ENCODE measurements around the gene EFHD1. TPM values are rescaled to one million over a fixed set of nuclear protein-coding genes. Genes with fewer than 3 reads are reported as not detected.
A peak's percentile ranks its signal among the peaks of the same experiment; 100 is the strongest.

Gene EFHD1
- total RNA-seq (2014; rRNA removed; shearing (Covaris generic)): 18.7 and 20.7 TPM in 2 replicates

DNA sequence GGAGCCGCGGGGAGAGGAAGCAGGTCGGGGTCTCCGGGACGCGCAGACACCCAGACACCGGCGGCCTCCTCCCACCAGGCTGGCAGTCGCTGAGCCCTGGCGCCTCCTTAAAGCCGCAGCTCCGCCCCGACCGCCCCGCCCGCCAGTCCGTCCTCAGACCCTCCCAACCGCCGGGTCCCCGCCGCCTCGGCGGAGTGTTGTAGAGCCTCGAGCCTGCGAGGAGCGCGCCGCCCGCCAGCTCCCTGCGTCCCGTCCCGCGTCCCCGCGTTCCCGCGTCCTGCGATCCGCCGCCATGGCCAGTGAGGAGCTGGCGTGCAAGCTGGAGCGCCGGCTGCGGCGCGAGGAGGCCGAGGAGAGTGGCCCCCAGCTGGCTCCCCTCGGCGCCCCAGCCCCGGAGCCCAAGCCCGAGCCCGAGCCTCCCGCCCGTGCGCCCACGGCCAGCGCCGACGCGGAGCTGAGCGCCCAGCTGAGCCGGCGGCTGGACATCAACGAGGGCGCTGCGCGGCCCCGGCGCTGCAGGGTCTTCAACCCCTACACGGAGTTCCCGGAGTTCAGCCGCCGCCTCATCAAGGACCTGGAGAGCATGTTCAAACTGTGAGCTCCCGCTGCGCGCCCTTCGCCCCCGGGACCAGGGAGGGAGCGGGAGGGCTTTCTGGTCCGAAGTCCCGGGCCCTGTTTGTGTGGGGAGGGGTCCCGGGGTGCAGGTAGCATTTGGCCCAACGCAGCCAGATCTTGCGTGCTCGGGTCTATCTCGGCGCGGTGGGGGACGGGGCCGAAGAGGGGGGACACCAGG, at the start of gene EFHD1:
TSS of gene EFHD1 (plus strand) at position 192 of the 793 bp plus-strand sequence. CDS start at position 293, 101 bp downstream.
- DNase-seq: peak; percentile 94
- Histone ChIP-seq H3K4me1 (peaks cover 2% of the 10 kb centered on the region; the same call in 1 of the 2 replicates), H3K36me3 (no peaks in the 10 kb centered on the region), H3K27me3 (no peaks in the 10 kb centered on the region), H3K27ac (peak within 1 kb of the TSS; percentile 38), H3K9me3 (replicated peaks) (no peaks in the 10 kb centered on the region), H3K4me3 (peak within 1 kb of the TSS; percentile 73)

DNA sequence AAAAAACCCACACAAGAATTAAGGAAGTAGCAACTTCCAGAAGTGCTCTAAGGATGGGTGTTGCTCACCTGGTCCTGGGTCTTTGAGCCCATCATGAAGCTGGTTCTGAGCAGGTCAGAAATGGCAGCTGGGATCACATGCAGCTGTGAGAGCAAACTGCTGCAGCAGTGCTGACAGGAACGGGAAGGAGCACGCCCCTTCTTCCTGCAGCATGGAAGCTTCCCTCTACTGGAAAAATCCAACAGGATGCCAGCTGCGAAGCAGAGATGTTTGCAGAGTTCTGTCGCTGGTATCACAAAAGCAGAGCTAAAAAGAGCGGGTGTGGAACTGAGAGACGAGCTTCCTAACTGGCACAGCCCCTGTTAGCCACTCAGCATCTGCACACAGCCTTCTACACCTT, 49.2 kb upstream of the EFHD1 start:
- H3K4me3 ChIP-seq: no peak overlapping the region
- no peaks in the 10 kb centered on the region for H3K27me3 ChIP-seq
- no peak overlapping the region for H3K27ac ChIP-seq
- H3K4me1 ChIP-seq: peaks cover 9% of the 10 kb centered on the region
- DNase-seq: no peak
- no peaks in the 10 kb centered on the region for H3K9me3 ChIP-seq (replicated peaks)
- H3K36me3 ChIP-seq: peaks cover 9% of the 10 kb centered on the region; the same call in 1 of the 2 replicates

DNA sequence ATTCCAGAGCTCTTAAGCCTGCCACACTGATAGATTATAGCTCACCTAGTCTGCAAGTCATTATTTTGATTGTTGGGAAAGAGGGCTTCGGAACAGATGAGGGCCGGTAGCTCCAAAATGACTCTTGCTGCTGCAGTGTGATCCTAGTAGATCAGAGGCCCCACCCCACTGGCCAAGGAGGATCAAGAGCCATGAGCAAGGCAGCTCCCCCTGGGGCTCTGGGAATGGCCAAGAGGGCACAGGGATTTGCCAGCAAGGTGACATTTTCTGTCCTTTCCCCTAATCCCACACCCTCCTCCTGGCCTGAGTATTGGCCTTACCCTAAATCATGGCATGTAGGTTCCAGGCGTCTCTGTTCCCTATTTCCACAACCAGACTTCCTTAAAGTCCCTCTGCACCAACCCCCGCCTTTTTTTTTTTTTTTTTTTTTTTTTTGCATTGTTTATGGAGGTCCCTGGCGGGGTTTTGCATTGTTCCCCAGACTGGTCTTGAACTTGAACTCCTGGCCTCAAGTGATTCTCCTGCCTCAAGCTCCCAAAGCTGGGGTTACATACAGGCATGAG, 46.4 kb upstream of the EFHD1 start:
- H3K36me3 ChIP-seq: peaks cover 9% of the 10 kb centered on the region; the same call in 1 of the 2 replicates

DNA sequence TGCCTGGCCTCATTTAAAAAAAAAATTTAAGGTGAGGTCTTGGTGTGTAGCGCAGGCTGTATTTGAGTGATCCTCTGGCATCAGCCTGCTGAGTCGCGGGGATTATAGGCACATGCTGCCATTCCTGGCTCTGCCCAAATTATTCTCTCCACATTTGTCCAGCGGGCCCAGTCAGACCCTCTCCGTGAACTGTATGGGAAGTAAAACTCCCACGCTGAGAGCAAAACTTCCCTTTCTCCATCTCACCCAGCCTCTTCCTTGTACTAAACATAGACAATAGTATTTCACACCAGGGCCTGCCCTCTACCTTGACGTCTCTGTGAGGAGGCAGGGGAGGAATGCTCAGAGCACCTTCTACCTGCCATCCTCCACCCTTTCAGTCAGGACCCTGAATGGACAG, 45.9 kb upstream of the EFHD1 start:
- Histone ChIP-seq H3K27ac (no peak overlapping the region), H3K4me3 (no peak overlapping the region), H3K36me3 (peaks cover 9% of the 10 kb centered on the region; the same call in 1 of the 2 replicates), H3K9me3 (replicated peaks) (no peaks in the 10 kb centered on the region), H3K4me1 (peaks cover 9% of the 10 kb centered on the region), H3K27me3 (no peaks in the 10 kb centered on the region)
- no peak for DNase-seq

More for the DNA sequence above, 46.4 kb upstream of the EFHD1 start:
- no peaks in the 10 kb centered on the region for H3K9me3 ChIP-seq (replicated peaks)
- no peak overlapping the region for H3K4me3 ChIP-seq
- H3K27me3 ChIP-seq: no peaks in the 10 kb centered on the region
- H3K27ac ChIP-seq: no peak overlapping the region
- peaks cover 9% of the 10 kb centered on the region for H3K4me1 ChIP-seq
- DNase-seq: no peak

GRCh38 chr2:232588031-232588430, 45.4 kb upstream of the EFHD1 start:
- Histone ChIP-seq H3K27ac (no peak overlapping the region), H3K27me3 (no peaks in the 10 kb centered on the region), H3K4me1 (peaks cover 9% of the 10 kb centered on the region), H3K9me3 (replicated peaks) (no peaks in the 10 kb centered on the region), H3K36me3 (peaks cover 9% of the 10 kb centered on the region; the same call in 1 of the 2 replicates), H3K4me3 (no peak overlapping the region)
- DNase-seq: no peak

DNA sequence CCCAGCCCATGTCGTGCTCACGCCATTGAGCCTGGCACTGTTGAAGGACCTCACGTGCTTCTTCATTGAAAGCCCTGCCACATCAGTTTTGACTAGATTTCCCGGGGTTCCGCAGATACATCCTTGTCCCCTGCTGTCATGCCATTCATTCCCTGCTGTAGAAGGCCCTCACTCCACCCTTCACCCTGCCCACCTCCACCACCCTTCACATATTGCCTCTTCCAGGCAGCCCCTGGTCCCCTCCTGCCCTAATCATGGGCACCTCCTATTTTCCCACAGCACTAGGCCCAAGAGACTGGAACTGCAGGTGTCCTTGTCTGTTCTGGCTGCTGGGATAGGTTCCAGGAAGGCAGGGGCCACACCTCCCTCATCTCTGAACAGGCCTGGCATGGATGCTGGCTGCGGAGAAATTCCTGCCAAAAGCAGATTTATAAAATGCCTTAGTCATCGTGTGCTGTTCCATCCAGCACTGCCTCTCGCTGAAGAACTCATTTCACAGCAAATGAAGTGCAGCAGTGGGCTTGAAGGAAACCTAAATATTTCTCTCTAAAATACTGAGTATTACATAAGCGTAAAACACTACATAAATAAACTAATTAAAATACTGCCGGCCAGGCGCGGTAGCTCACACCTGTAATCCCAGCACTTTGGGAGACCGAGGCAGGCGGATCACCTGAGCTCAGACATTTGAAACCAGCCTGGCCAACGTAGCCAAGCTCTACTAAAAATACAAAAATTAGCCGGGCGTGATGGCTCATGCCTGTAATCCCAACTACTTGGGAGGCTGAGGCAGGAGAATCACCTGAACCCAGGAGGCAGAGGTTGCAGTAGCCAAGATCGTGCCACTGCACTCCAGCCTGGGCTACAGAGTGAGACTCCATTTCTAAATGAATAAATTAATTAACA, 44.5 kb upstream of the EFHD1 start:
- Histone ChIP-seq H3K27me3 (no peaks in the 10 kb centered on the region), H3K4me3 (no peak overlapping the region), H3K27ac (no peak overlapping the region), H3K36me3 (peaks cover 2% of the 10 kb centered on the region; the same call in 1 of the 2 replicates), H3K9me3 (replicated peaks) (no peaks in the 10 kb centered on the region), H3K4me1 (peaks cover 7% of the 10 kb centered on the region)
- DNase-seq: no peak

- H3K27me3 ChIP-seq: no peaks in the 10 kb centered on the region
- no peaks in the 10 kb centered on the region for H3K9me3 ChIP-seq (replicated peaks)
- H3K36me3 ChIP-seq: no peaks in the 10 kb centered on the region
- no peaks in the 10 kb centered on the region; the same call in 1 of the 2 replicates for H3K4me1 ChIP-seq
- no peak overlapping the region for H3K27ac ChIP-seq
- no peak overlapping the region for H3K4me3 ChIP-seq
- no peak for DNase-seq
Observed at GRCh38 chr2:232592772-232593395, 40.5 kb upstream of the EFHD1 start.

DNA sequence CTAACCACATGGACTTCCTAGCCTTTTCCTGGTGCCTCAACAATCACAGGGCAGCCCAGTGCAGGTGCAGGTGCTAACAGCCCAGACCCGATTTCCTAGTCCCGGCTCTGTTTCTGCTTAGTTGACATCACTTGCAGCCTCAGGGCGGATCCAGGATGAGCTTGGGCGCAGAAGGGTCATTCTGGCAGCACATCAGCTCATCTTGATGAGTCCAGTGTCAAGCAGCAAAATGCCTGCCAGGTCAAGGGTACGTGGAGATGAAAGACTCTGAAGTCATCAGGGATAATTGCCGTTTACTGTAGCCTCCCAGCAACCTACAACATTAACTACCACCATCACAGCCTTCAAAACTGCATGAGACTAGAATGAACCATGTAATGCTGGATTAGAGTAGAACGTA, 39.4 kb upstream of the EFHD1 start:
- no peaks in the 10 kb centered on the region for H3K36me3 ChIP-seq
- no peak for DNase-seq

DNA sequence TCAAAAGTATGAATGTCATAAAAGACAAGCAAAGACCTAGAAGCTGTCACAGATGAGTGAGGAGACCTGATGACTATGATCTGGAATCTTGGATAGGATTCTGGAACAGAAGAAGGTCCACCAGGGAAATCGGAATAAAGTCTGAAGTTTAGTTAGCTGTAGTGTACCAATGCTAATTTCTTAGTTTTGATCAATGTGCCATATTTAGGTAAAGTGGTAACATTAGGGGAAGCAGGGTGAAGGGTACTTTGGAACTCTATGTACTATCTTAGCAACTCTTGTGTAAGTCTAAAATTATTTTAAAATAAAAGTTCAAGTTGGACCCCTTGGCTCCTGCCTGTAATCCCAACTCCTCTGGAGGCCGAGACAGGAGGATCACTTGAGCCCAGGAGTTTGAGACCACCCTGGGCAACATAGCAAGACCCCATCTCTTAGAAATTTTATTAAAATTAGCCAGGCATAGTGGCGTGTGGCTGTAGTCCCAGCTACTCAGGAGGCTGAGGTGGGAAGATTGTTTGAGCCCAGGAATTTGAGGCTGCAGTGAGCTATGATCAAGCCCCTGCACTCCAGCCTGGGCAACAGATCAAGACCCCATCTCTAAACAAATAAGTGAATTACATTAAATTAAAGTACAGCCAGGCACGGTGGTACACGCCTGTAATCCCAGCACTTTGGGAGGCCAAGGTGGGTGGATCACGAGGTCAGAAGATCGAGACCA, 35.9 kb upstream of the EFHD1 start:
- DNase-seq: no peak
- H3K27me3 ChIP-seq: no peaks in the 10 kb centered on the region

More for the DNA sequence above, 39.4 kb upstream of the EFHD1 start:
- Histone ChIP-seq H3K27me3 (no peaks in the 10 kb centered on the region), H3K9me3 (replicated peaks) (no peaks in the 10 kb centered on the region), H3K4me3 (no peak overlapping the region), H3K27ac (no peak overlapping the region), H3K4me1 (no peaks in the 10 kb centered on the region; the same call in 1 of the 2 replicates)

DNA sequence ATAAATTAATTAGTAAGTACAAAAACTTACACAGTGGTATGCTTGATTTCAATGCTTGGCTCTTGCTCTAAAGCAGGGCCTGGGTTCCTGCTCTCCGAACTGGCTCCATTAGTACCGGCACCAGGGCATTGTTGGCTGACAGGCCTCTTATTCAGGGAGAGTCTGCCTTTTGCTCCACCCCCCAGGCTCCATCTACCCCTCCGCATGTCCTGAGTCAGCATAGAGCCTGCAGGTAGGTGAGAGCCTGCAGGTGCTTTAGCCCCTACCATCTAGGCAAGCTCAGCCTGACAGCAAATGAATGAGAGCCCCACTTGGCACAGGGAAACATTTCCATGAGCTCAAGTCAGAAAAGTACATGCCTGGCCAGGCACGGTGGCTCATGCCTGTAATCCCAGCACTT, 35.1 kb upstream of the EFHD1 start:
- no peak overlapping the region for H3K27ac ChIP-seq
- H3K4me3 ChIP-seq: no peak overlapping the region
- DNase-seq: no peak
- no peaks in the 10 kb centered on the region for H3K27me3 ChIP-seq
- H3K36me3 ChIP-seq: no peaks in the 10 kb centered on the region
- peaks cover 18% of the 10 kb centered on the region for H3K4me1 ChIP-seq
- H3K9me3 ChIP-seq (replicated peaks): no peaks in the 10 kb centered on the region

More for the DNA sequence above, 35.9 kb upstream of the EFHD1 start:
- H3K27ac ChIP-seq: no peak overlapping the region
- no peaks in the 10 kb centered on the region for H3K36me3 ChIP-seq
- H3K9me3 ChIP-seq (replicated peaks): no peaks in the 10 kb centered on the region
- H3K4me1 ChIP-seq: peaks cover 18% of the 10 kb centered on the region
- no peak overlapping the region for H3K4me3 ChIP-seq

DNA sequence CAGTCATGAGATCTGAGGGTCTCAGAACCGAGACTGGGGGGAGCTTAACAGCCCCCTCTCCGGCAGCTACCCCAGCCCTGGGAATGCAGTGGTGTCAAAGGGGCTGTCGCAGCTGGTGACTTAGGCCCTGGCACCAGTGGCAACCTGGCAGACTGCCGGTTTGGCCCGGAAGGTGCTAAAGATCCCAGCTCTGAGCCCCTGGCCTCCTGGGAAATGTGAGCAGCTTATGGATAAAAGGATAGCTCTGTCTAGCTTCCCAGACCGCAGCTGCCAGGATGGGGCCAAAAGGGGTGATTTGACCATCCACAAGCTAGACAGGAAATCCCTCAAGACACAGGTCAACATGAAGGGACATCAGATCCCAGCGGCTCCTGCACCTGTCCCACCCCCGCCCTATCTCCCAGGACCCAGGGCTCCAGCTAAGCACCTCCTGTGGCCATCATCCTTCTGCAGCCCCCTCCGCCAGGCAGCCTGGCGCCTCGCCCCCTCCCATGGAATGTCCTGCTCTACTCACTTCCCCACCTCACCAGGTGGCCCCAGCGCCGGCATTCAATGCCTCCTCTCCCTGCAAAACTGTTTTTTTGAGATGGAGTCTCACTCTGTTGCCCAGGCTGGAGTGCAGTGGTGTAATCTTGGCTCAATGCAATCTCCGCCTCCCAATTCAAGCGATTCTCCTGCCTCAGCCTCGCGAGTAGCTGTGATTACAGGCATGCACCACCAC, 33.2 kb upstream of the EFHD1 start:
- H3K9me3 ChIP-seq (replicated peaks): no peaks in the 10 kb centered on the region
- no peak overlapping the region for H3K4me3 ChIP-seq
- H3K4me1 ChIP-seq: peaks cover 18% of the 10 kb centered on the region
- H3K27ac ChIP-seq: peak overlapping the region; percentile 11; the same call in 1 of the 2 replicates
- DNase-seq: peak; percentile 89 to 93
- H3K36me3 ChIP-seq: no peaks in the 10 kb centered on the region
- no peaks in the 10 kb centered on the region for H3K27me3 ChIP-seq

DNA sequence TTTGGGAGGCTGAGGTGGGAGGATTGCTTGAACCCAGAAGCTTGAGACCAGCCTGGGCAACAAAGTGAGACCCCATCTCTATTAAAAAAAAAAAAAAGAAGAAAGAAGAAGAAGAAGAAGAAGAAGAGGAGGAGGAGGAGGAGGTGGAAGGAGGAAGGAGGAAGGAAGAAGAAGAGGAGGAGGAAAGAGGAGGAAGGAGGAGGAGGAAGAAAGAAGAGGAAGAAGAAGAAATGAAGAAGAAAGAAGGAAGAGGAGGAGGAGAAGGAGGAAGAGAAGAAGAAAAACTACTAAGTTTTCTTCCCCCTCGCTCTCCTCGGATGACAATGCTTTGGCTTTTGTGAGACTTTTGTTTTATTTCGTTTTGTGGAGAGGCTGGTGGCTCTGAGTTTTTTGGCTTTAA, 30.1 kb upstream of the EFHD1 start:
- H3K27me3 ChIP-seq: no peaks in the 10 kb centered on the region
- H3K27ac ChIP-seq: no peak overlapping the region
- peaks cover 18% of the 10 kb centered on the region for H3K4me1 ChIP-seq
- no peak overlapping the region for H3K4me3 ChIP-seq
- no peaks in the 10 kb centered on the region for H3K9me3 ChIP-seq (replicated peaks)
- no peak for DNase-seq
- no peaks in the 10 kb centered on the region for H3K36me3 ChIP-seq

DNA sequence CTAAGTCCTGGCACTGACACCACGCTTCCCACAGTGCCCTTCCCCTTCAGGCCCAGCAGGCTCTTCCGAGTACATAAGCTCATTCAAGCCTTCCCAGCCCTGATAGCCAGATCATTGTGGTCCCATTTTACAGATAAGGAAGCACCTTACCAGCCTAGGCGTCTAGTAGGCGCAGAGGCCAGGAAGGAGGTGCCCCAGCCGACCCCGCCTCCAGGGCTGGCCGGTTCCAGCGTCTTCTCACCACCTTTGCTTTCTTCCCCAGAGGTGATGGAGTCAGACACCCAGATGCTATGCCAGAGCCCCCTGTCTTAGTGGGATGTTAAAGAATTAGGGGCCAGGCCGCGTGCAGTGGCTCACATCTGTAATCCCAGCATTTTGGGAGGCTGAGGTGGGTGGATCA, 28.9 kb upstream of the EFHD1 start:
- H3K27ac ChIP-seq: no peak overlapping the region
- peaks cover 14% of the 10 kb centered on the region for H3K4me1 ChIP-seq
- no peak for DNase-seq
- no peak overlapping the region for H3K4me3 ChIP-seq
- H3K27me3 ChIP-seq: no peaks in the 10 kb centered on the region
- no peaks in the 10 kb centered on the region for H3K36me3 ChIP-seq
- H3K9me3 ChIP-seq (replicated peaks): no peaks in the 10 kb centered on the region

Data from SJCRH30 (cell line).